ENCODE measurements around the gene CCDC187.

Gene CCDC187

DNA sequence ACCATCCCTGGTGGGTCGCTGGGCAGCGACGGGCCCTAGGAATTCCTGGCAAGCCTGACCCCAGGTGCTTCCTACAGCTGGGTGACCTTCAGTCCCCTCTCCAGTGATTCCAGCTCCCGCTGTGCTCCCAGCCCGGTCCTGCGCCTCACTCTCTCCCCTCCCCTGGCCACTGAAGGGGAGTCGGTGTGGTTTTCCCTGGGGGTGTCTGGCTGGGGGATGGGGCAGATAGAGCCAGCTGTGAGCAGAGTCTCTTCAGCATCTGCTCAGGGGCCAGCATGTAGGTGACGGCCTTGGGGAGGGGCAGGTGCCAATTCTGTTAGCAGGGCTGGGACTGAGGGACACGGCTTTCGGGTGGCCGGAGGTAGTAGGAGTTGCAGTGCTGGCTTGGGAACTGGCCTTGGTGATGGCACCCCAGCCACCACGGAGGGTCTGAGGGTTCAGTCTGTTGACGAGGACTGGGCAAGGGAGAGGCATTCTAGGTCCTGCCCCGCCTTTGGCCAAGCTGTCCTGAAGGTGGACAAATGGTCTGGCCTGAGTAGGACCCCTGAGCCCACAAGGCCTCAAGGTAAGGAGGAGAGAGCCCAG lies 26.6 kb upstream of the CCDC187 start:
- Histone ChIP-seq H3K27me3 (ENCODE audit: control insufficient read depth, insufficient read depth, low read length) (no peaks in the 10 kb centered on the region), H3K9me3 (ENCODE audit: control insufficient read depth, insufficient read depth, low read length) (no peaks in the 10 kb centered on the region), H3K36me3 (ENCODE audit: control insufficient read depth, insufficient read depth, low read length) (peaks cover 2% of the 10 kb centered on the region), H3K4me1 (ENCODE audit: control insufficient read depth, insufficient read depth, low read length) (peaks cover 2% of the 10 kb centered on the region), H3K4me3 (ENCODE audit: low read depth, low read length) (no peak overlapping the region), H3K9ac (ENCODE audit: low read depth, low read length) (no peak overlapping the region)

DNA sequence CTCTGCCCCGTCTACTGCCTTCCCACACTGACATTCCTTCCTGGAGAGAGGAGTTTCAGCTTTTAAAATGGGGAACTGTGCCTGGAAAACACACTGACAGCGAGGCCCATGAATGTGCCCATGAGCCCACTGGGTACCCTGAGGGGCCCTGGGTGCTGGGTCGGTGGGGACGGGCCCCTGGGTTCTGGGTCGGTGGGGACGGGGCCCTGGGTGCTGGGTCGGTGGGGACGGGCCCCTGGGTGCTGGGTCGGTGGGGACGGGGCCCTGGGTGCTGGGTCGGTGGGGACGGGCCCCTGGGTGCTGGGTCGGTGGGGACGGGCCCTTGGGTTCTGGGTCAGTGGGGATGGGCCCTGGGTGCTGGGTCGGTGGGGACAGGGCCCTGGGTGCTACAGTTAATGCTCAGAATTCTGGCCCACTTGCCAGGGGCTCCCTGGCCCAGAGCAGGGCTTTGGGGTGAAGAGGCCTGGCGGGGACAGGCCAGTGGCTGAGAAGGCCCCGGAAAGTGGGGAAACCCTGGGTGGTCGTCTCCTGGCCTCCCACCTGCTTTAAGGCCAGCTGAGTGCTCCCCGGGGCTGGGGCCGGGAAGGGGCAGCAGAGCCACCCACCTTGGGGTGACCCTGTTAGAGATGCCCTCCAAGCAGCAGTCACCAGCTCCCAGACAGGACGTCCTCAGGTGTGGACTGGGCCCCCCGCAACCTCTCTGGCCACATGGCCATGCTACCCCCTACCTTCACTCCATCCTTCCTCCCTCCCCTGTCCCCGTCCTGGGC lies 25.9 kb upstream of the CCDC187 start:
- Histone ChIP-seq H3K27me3 (ENCODE audit: control insufficient read depth, insufficient read depth, low read length) (no peaks in the 10 kb centered on the region), H3K9me3 (ENCODE audit: control insufficient read depth, insufficient read depth, low read length) (no peaks in the 10 kb centered on the region), H3K36me3 (ENCODE audit: control insufficient read depth, insufficient read depth, low read length) (peaks cover 4% of the 10 kb centered on the region), H3K4me1 (ENCODE audit: control insufficient read depth, insufficient read depth, low read length) (peaks cover 2% of the 10 kb centered on the region), H3K9ac (ENCODE audit: low read depth, low read length) (no peak overlapping the region), H3K4me3 (ENCODE audit: low read depth, low read length) (no peak overlapping the region)

DNA sequence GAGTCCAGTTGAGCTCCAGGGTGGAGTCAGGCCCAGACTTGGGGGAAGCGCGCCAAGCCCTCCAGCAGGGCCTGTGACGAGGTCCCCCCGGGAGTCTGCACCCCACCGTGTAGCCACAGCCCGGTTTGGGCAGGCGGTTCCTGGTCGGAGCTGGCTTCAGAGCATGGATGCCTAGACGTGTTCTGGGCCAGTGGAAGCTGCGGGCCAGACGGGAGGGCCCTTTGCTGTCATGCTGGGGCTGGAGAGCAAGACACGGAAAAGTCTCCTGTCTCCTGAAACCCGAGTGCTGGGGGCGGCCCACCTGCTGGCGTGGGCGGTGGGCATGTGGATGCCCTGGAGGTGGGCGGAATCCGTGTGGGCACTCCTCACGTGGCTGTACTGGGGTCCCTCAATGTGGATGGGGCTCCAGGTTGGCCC lies 25.3 kb upstream of the CCDC187 start:
- Histone ChIP-seq H3K27me3 (ENCODE audit: control insufficient read depth, insufficient read depth, low read length) (no peaks in the 10 kb centered on the region), H3K36me3 (ENCODE audit: control insufficient read depth, insufficient read depth, low read length) (peaks cover 3% of the 10 kb centered on the region), H3K9me3 (ENCODE audit: control insufficient read depth, insufficient read depth, low read length) (no peaks in the 10 kb centered on the region), H3K9ac (ENCODE audit: low read depth, low read length) (no peak overlapping the region), H3K4me3 (ENCODE audit: low read depth, low read length) (no peak overlapping the region), H3K4me1 (ENCODE audit: control insufficient read depth, insufficient read depth, low read length) (peaks cover 2% of the 10 kb centered on the region)

DNA sequence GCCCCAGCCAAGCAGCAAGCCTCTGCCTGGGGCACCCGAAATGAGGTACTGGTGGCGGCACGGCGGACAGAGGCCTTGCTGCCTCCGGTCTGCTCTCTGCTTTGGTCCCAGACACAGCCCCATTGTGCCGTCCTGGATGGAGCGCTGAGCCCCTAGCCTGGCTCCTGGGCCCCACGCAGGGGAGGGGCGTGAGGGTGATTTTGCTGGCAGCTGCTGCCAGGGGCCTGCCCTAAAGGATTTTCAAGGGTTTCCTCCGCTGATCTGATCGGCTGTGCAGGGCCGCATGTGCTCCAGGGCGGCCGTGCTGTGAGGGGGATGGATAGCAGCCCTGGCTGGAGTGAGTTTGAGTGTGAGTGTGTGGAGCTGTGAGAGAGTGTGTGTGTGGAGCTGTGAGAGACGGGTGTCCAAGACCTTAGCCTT lies 24.7 kb upstream of the CCDC187 start:
- Histone ChIP-seq H3K27me3 (ENCODE audit: control insufficient read depth, insufficient read depth, low read length) (no peaks in the 10 kb centered on the region), H3K9ac (ENCODE audit: low read depth, low read length) (peak overlapping the region; percentile 60), H3K4me3 (ENCODE audit: low read depth, low read length) (no peak overlapping the region), H3K36me3 (ENCODE audit: control insufficient read depth, insufficient read depth, low read length) (peaks cover 3% of the 10 kb centered on the region), H3K4me1 (ENCODE audit: control insufficient read depth, insufficient read depth, low read length) (peaks cover 2% of the 10 kb centered on the region), H3K9me3 (ENCODE audit: control insufficient read depth, insufficient read depth, low read length) (no peaks in the 10 kb centered on the region)

GRCh38 chr9:136328011-136328621 lies 24.2 kb upstream of the CCDC187 start:
- Histone ChIP-seq H3K27me3 (ENCODE audit: control insufficient read depth, insufficient read depth, low read length) (no peaks in the 10 kb centered on the region), H3K4me3 (ENCODE audit: low read depth, low read length) (peak overlapping the region; percentile 32), H3K9ac (ENCODE audit: low read depth, low read length) (peak overlapping the region; percentile 65), H3K4me1 (ENCODE audit: control insufficient read depth, insufficient read depth, low read length) (peaks cover 2% of the 10 kb centered on the region), H3K36me3 (ENCODE audit: control insufficient read depth, insufficient read depth, low read length) (peaks cover 3% of the 10 kb centered on the region), H3K9me3 (ENCODE audit: control insufficient read depth, insufficient read depth, low read length) (no peaks in the 10 kb centered on the region)

- peak within 1 kb of the TSS; percentile 32 for H3K4me3 ChIP-seq (ENCODE audit: low read depth, low read length)
- peaks cover 3% of the 10 kb centered on the region for H3K36me3 ChIP-seq (ENCODE audit: control insufficient read depth, insufficient read depth, low read length)
- no peaks in the 10 kb centered on the region for H3K27me3 ChIP-seq (ENCODE audit: control insufficient read depth, insufficient read depth, low read length)
- H3K4me1 ChIP-seq (ENCODE audit: control insufficient read depth, insufficient read depth, low read length): peaks cover 2% of the 10 kb centered on the region
- peak within 1 kb of the TSS; percentile 65 for H3K9ac ChIP-seq (ENCODE audit: low read depth, low read length)
- no peaks in the 10 kb centered on the region for H3K9me3 ChIP-seq (ENCODE audit: control insufficient read depth, insufficient read depth, low read length)
These were observed 23.5 kb upstream of the CCDC187 start, which contains the start of gene GPSM1 for GRCh38 chr9:136327304-136327974. GPSM1 (plus strand) TSS chr9:136327539; CDS start chr9:136327696, 157 bp downstream.

GRCh38 chr9:136326761-136327303 lies 22.9 kb upstream of the CCDC187 start:
- H3K36me3 ChIP-seq (ENCODE audit: control insufficient read depth, insufficient read depth, low read length): peaks cover 3% of the 10 kb centered on the region
- H3K4me3 ChIP-seq (ENCODE audit: low read depth, low read length): no peak overlapping the region
- no peaks in the 10 kb centered on the region for H3K27me3 ChIP-seq (ENCODE audit: control insufficient read depth, insufficient read depth, low read length)
- peak overlapping the region; percentile 37 for H3K9ac ChIP-seq (ENCODE audit: low read depth, low read length)
- H3K4me1 ChIP-seq (ENCODE audit: control insufficient read depth, insufficient read depth, low read length): peaks cover 2% of the 10 kb centered on the region
- H3K9me3 ChIP-seq (ENCODE audit: control insufficient read depth, insufficient read depth, low read length): no peaks in the 10 kb centered on the region

- Histone ChIP-seq H3K4me1 (ENCODE audit: control insufficient read depth, insufficient read depth, low read length) (peaks cover 2% of the 10 kb centered on the region), H3K9me3 (ENCODE audit: control insufficient read depth, insufficient read depth, low read length) (no peaks in the 10 kb centered on the region), H3K27me3 (ENCODE audit: control insufficient read depth, insufficient read depth, low read length) (no peaks in the 10 kb centered on the region), H3K9ac (ENCODE audit: low read depth, low read length) (peak overlapping the region; percentile 37), H3K4me3 (ENCODE audit: low read depth, low read length) (no peak overlapping the region), H3K36me3 (ENCODE audit: control insufficient read depth, insufficient read depth, low read length) (peaks cover 3% of the 10 kb centered on the region)
These were observed 22.3 kb upstream of the CCDC187 start for GRCh38 chr9:136326061-136326760.

DNA sequence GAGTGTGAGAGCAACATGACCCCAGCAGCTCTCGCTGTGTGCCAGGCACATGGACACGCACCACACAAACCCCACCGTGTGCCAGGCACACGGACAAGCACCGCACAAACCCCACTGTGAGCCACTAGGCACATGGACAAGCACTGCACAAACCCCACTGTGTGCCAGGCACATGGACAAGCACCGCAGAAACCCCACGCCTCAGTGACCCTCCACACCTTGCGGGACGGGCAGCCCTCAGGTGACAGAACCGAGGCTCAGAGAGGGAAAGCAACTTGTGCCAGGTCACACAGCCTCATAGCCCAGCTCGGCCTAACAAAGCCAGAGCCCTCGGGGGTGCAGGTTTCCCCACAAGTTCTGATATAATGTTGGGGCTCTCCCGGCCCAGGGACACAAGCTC lies 21.5 kb upstream of the CCDC187 start:
- peaks cover 3% of the 10 kb centered on the region for H3K36me3 ChIP-seq (ENCODE audit: control insufficient read depth, insufficient read depth, low read length)
- no peaks in the 10 kb centered on the region for H3K9me3 ChIP-seq (ENCODE audit: control insufficient read depth, insufficient read depth, low read length)
- peaks cover 2% of the 10 kb centered on the region for H3K4me1 ChIP-seq (ENCODE audit: control insufficient read depth, insufficient read depth, low read length)
- no peak overlapping the region for H3K4me3 ChIP-seq (ENCODE audit: low read depth, low read length)
- no peaks in the 10 kb centered on the region for H3K27me3 ChIP-seq (ENCODE audit: control insufficient read depth, insufficient read depth, low read length)
- H3K9ac ChIP-seq (ENCODE audit: low read depth, low read length): no peak overlapping the region

- Histone ChIP-seq H3K4me3 (ENCODE audit: low read depth, low read length) (no peak overlapping the region), H3K4me1 (ENCODE audit: control insufficient read depth, insufficient read depth, low read length) (peaks cover 2% of the 10 kb centered on the region), H3K9ac (ENCODE audit: low read depth, low read length) (no peak overlapping the region), H3K36me3 (ENCODE audit: control insufficient read depth, insufficient read depth, low read length) (peaks cover 3% of the 10 kb centered on the region), H3K27me3 (ENCODE audit: control insufficient read depth, insufficient read depth, low read length) (no peaks in the 10 kb centered on the region), H3K9me3 (ENCODE audit: control insufficient read depth, insufficient read depth, low read length) (no peaks in the 10 kb centered on the region)
These were observed 20.8 kb upstream of the CCDC187 start for GRCh38 chr9:136324501-136325300.
